H7 (cell line): Measurements from ENCODE around the gene KDM5A. TPM values are rescaled to one million over a fixed set of nuclear protein-coding genes. Genes with fewer than 3 reads are reported as not detected.
"Not testable (repeated sequence)": the region's sequence is repeated elsewhere in the genome, so short reads cannot be mapped to it uniquely, and the experiment has no call there.

Experiments
- DNase-seq: peaks from one replicate; pipeline ENCODE4 v3.0.0; 2012
- H3K27me3 ChIP-seq: 2 replicates; pipeline ENCODE4 v1.6.0; 2011; ENCODE audit warnings: mild to moderate bottlenecking, low read length; ENCODE audit not compliant: control insufficient read depth, insufficient read depth
- H3K36me3 ChIP-seq: replicated peaks from 2 replicates; pipeline ENCODE4 v1.5.1; 2011; ENCODE audit warnings: low read length; ENCODE audit not compliant: control insufficient read depth, insufficient read depth
- H3K4me3 ChIP-seq: 2 replicates; pipeline ENCODE4 v1.5.1; 2011; ENCODE audit warnings: low read depth, mild to moderate bottlenecking, control low read depth, low read length, moderate library complexity; ENCODE audit not compliant: insufficient read depth
- total RNA-seq: library from RNA; depleted of rRNA; stranded (reverse); fragments of >200 nt; shearing (Covaris generic); gene quantifications from 2 replicates; pipeline ENCODE4 v1.2.3, GENCODE V29; 2014

Gene KDM5A
- total RNA-seq, 1 experiment from 2014 or later, result 17.5 TPM

DNA sequence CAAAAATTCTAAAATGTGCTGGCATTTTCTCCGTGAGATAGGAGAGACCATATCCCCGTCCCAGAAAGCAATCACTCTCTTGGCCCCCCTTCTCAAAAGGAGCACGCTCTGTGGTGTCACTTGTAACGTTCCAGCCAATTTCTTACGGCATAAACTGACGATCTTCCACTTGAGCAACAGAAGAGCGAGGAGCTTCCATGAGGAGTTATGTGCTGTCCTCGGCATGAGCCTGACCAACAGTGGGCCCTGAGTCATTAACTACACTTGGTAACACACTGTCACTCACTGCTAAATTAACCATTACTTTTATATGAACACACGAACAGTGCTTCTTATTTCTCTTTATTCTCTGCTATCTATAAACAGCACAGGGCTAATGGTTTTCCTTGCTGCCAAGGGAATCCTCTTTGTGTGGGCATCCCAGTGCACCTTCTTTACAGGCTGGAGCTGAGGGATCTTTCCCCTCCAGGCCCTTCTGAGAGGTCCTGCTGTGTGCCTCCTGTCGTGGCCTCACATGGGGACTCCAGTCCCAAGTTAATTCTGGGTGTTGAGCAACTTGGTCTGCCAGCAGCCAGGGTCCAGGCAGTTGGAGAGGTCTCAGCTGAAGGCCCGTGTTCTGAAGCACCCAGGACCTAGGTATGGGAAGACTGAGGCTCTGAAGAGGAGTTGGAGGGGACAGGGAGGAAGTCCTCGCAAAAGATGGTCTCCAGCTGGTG lies 135.8 kb downstream of the KDM5A start:
- DNase-seq, result peak; percentile 10
- no peaks in the 10 kb centered on the region for H3K36me3 ChIP-seq
- no peaks in the 10 kb centered on the region for H3K27me3 ChIP-seq
- H3K4me3 ChIP-seq, result no peak overlapping the region

DNA sequence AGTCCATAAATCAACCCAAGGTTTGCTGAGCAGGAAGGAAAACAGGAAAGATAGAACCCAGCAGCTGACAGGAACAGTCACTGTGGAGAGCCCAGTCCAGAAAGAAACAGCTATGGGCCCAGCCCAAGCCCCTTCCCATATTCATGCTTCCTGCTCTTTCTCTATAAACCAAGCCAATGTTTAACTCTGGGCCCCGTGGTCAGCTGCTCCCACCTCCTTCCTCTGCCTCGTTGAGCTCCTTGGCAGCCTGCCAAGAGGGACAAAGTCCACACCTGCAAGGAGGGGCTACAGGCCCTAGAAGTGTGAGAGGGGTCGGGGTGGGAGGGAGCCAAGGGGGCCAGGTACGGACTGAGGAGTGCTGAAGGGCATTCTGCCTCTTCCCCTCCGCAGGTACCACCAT lies 136.5 kb downstream of the KDM5A start:
- Histone ChIP-seq H3K36me3 (no peaks in the 10 kb centered on the region), H3K27me3 (no peaks in the 10 kb centered on the region), H3K4me3 (no peak overlapping the region)
- peak; percentile 17 for DNase-seq

DNA sequence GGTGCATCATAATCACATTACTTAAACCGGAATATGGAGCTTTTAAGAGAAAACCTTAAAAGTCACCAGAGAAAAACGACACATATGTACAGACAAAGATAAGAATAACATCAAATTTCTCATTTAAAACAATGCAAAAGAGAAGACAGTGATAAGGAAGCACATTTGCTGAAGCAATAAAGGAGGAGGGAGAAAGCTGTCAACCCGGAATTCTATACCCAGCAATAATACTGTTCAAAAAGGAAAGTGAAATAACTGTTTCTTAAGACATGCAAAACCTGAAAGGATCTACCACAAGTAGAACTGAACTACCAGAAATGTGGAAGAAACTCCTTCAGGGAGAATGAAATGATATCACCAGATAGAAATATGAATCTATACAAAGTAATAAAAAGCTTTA lies 141.8 kb downstream of the KDM5A start:
- DNase-seq, result no peak
- Histone ChIP-seq H3K4me3 (no peak overlapping the region), H3K27me3 (no peaks in the 10 kb centered on the region), H3K36me3 (no peaks in the 10 kb centered on the region)

DNA sequence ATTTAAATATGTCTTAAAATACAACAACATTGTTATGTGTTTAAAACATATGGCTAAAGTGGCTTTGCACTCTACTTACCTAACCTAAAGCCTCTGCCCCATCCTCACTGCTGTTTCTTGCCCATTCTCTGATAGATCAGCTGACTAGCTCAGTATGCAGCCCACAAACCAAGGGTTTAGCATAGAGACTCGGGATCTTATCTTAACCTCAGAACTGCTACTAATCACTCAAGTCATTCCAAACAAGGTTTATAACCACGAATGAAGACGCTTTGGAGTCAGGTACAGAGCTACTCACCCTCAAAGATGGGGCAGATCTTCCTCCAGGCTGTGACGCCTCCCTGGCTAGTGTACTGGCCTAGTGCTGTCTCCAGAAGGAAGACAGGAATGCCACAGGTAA lies 145.7 kb downstream of the KDM5A start:
- no peak for DNase-seq
- no peaks in the 10 kb centered on the region for H3K36me3 ChIP-seq
- H3K4me3 ChIP-seq, result no peak overlapping the region
- no peaks in the 10 kb centered on the region for H3K27me3 ChIP-seq

DNA sequence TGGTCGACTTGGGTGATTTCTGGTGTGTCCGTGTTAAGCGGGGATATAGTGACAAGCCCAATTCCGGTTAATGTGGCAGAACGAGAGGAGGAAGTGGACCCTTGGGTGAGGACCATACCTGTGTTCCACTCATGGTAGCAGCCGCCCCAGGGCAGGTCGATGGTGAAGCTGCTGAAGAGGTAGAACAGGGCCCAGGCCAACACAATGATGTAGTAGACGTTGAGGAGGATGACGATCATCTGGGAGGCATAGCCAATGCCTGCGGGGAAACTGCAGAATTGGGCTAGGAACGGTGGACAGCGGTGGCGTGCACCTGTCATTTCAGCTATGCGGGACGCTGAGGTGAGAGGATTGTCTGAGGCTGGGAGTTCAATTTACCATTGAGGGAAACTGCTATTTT lies 146.6 kb downstream of the KDM5A start:
- no peak for DNase-seq
- H3K27me3 ChIP-seq, result no peaks in the 10 kb centered on the region

DNA sequence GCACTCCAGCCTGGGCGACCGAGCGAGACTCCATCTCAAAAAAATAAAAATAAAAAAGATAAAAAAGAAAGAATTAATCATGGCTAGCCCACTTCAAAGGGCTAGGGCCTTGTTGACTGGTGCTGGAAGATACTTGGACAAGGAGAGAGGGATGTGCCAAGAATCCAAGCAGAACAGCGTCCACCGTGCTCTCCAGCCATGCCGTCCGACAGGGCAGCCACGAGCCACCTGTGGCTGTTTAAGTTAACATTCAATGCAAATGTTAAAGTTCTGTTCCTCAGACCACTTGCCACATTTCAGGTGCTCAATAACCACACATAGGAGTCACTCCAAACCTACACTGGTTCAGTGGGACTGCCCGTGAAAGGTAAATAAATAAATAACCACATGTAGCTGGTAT lies 147.9 kb downstream of the KDM5A start:
- no peak for DNase-seq
- no peak overlapping the region for H3K4me3 ChIP-seq
- H3K27me3 ChIP-seq, result no peaks in the 10 kb centered on the region
- no peaks in the 10 kb centered on the region for H3K36me3 ChIP-seq

More for the DNA sequence above, 146.6 kb downstream of the KDM5A start:
- Histone ChIP-seq H3K36me3 (no peaks in the 10 kb centered on the region), H3K4me3 (no peak overlapping the region)

DNA sequence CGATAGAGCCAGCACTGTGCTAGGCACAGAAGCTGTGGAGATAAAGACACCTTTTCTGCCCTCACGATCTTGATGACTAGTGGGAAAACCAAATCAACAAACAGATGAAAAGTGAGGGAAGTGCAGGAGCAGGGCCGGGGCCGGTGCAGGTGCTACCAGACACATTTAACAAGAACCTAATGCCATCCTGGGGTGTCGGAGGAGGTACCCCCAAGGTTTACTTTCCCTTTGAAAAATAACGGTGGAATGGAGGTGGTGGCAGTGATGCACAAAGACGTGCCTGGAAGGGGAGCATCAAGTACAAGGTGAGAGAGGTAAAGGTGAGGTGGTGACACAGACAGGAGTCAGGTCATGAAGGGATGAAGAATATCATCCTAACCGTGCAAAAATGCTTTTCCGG lies 148.6 kb downstream of the KDM5A start:
- no peak for DNase-seq

DNA sequence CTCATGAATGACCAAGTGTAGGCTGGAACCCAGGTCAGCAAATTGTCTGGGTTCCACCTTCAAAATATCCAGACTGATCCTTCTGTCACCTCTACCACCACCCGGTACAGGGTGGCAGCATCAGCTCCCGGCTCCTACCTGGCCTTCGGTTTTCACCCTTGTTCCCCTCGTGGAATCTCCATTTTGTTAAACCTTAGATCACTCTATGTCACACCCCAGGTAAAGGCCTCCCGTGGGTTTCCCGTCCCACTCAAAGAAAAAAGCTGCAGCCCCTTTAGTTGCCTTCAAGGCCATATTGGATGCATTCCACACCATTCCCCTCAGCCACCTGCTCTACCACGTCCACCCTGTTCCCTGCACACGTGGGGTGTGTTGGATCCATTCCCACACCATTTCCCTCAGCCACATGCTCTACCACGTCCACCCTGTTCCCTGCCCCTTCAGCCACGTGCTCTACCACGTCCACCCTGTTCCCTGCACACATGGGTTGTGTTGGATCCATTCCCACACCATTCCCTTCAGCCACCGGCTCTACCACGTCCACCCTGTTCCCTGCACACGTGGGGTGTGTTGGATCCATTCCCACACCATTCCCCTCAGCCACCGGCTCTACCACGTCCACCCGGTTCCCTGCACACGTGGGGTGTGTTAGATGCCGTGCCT lies 150.3 kb downstream of the KDM5A start:
- Histone ChIP-seq H3K27me3 (no peaks in the 10 kb centered on the region), H3K36me3 (no peaks in the 10 kb centered on the region), H3K4me3 (no peak overlapping the region)
- no peak for DNase-seq

More for the DNA sequence above, 148.6 kb downstream of the KDM5A start:
- Histone ChIP-seq H3K4me3 (no peak overlapping the region), H3K36me3 (no peaks in the 10 kb centered on the region), H3K27me3 (no peaks in the 10 kb centered on the region)

DNA sequence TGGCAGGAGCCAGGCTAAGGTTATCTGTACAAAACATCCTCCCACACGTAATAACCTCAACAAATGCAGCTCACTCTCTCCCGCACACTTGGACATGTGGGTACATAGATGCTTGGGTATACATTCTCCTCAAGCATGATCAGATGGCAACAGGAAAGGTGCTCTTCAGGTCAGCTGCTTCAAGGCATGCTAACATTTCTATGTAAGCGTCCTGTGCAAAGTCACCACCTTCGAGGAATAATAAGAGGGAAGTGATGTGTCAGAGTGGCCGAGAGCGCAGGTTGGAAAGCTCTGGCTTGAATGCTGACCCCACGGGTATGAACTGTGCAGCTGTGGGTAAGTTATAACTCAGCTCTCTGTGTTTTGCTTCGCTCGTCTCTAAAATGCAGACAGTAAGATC lies 151.0 kb downstream of the KDM5A start:
- DNase-seq, result no peak
- Histone ChIP-seq H3K27me3 (no peaks in the 10 kb centered on the region), H3K36me3 (no peaks in the 10 kb centered on the region), H3K4me3 (no peak overlapping the region)

DNA sequence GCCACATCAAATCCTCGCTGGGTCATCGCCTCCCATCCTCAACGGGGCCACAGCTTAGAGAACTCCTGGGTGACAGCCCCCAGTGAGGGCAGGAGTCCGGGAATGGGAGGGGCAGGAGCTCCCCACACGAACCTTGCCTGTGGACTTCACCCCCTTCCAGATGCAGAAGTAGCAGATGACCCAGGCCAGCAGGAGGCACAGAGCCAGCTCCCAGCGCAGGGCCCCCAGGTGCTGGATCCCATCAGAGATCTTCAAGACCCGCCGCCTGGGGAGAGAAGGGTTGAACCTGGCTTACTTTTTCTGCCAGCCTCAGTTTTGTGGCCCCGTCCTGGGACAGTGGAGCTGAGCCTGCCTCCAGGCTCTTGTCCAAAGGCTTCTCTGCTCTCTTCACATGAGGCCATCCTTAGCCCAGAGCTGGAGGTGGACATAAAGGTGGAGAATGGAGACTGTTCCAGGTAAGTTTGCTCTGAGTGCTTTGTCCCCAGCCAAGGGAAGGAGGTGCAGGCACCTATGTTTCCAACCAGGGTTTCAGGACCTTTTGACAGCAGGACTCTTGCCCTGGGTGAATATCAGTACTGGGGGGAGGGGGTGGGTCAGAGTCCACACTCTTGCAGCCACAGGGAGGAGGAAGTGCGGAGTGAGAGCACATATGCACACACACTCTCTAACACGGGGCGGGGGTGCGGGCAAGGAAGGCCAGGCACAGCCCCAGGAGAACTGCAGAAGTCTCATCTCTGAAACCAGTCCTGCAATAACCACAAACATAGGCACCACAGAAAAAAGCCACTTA lies 151.9 kb downstream of the KDM5A start:
- DNase-seq, result no peak
- H3K36me3 ChIP-seq, result no peaks in the 10 kb centered on the region

DNA sequence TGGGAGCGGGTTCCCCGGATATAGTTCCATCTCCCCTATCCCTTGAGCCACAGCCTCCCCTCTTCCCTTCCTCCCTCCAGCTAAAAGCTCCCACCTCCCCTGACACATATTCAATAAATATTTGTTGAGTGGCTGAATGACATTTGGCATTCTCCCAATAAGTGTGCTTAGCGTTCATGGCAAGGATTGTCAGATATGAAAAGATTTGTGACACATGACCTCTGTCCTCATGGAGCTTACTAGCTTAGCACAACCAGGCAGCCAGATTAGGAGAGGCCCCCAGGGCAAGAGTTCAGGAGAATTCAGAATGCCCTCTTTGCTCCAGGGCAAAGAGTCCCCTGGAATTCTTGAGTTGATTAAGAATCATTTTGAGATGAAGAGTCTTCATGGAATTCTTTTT lies 152.7 kb downstream of the KDM5A start:
- H3K4me3 ChIP-seq, result no peak overlapping the region
- H3K36me3 ChIP-seq, result no peaks in the 10 kb centered on the region
- no peak for DNase-seq
- no peaks in the 10 kb centered on the region for H3K27me3 ChIP-seq

More for the DNA sequence above, 151.9 kb downstream of the KDM5A start:
- Histone ChIP-seq H3K27me3 (no peaks in the 10 kb centered on the region), H3K4me3 (no peak overlapping the region)

DNA sequence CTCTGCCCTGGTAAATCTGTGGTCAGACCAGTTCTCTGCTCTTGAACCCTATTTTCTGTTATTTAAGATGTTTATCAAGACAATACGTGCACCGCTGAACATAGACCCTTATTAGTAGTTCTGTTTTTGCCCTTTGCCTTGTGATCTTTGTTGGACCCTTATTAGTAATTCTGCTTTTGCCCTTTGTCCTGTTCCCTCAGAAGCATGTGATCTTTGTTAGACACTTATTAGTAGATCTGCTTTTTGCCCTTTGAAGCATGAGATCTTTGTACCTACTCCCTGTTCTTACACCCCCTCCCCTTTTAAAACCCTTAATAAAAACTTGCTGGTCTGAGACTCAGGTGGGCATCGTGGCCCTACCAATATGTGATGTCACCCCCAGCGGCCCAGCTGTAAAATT lies 153.2 kb downstream of the KDM5A start:
- not testable (repeated sequence) for H3K4me3 ChIP-seq, DNase-seq, H3K27me3 ChIP-seq, H3K36me3 ChIP-seq

DNA sequence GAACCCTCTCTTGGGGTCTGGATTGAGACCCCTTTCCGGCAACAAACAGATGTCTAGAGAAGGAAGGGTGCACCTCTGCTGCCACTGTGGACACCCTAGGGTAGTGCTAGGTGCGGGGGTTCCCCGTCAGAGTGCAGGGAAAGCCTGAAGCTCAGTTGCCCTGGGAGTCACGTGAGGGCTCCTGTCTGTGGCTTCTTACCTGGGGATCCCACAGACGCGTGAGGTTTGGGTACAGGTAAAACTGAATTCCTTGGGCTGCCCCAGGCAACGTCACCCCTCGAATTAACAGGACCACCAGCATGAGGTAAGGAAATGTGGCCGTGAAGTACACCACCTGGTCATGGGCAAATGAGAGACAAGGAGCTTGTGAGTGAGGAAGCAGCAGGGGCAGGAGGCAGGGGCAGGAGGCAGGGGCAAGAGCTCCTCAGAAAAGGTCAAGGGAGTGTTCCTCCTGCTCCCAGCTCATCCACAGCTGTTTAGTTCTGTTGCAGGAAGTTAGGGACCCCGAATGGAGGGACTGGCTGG lies 154.2 kb downstream of the KDM5A start:
- H3K27me3 ChIP-seq, result no peaks in the 10 kb centered on the region
- DNase-seq, result no peak
- H3K4me3 ChIP-seq, result no peak overlapping the region
- H3K36me3 ChIP-seq, result no peaks in the 10 kb centered on the region

DNA sequence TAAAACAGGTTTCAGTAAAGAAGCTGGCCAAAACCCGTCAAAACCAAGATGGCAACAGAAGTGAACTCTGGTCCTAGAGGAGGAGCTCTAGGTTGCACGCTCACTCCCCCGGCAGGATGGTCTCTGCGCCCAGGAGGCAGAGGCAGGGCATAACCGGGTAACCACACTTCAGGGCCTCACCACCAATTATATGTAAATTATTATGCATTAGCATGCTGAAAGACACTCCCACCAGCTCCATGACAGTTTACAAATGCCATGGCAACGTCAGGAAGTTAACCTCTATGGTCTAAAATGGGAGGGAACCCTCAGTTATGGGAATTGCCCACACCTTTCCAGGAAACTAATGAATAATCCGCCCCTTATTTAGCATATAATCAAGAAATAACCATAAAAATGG lies 155.1 kb downstream of the KDM5A start:
- Histone ChIP-seq H3K36me3 (no peaks in the 10 kb centered on the region), H3K27me3 (no peaks in the 10 kb centered on the region), H3K4me3 (no peak overlapping the region)
- no peak for DNase-seq

DNA sequence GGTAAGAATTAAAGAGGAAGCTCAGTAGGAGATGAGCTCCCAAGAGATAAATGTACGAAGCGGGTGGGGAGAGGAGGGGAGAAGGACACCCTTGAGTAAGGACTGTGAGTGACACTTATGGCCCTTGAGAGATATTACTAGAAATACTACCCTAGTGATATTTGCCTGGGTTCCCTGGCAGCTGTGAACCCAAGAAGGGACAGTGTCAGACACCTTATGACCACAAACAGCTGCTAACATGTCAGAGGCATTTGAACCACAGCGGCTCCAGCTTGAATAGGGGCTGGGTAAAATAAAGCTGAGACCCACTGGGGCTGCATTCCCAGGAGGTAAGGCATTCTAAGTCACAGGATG lies 155.5 kb downstream of the KDM5A start:
- no peak for DNase-seq
- Histone ChIP-seq H3K27me3 (no peaks in the 10 kb centered on the region), H3K36me3 (no peaks in the 10 kb centered on the region), H3K4me3 (no peak overlapping the region)
